Mesenchymal stem cell (in vitro differentiated cells and primary cell): ENCODE measurements around the gene PTCH1.

Experiments used
- DNase-seq: peaks from one replicate; pipeline ENCODE4 v3.0.0-alpha.2; 2013
- H2AFZ ChIP-seq: one replicate; pipeline ENCODE4 v1.6.1; 2013; ENCODE audit warnings: low read depth, mild to moderate bottlenecking, control low read depth, inconsistent platforms, low read length, moderate library complexity
- H2AK5ac ChIP-seq: 2 replicates; pipeline ENCODE4 v1.6.1; 2013; ENCODE audit warnings: low read length, moderate library complexity, mild to moderate bottlenecking, inconsistent platforms; ENCODE audit not compliant: severe bottlenecking
- H2BK120ac ChIP-seq: one replicate; pipeline ENCODE4 v1.6.1; 2013; ENCODE audit warnings: low read depth, mild to moderate bottlenecking, inconsistent platforms, low read length, moderate library complexity
- H2BK12ac ChIP-seq, 2 experiments: one replicate each; pipeline ENCODE4 v1.6.1; 2013; ENCODE audit warnings: inconsistent platforms in 2 of 2, low read length in 2 of 2, mild to moderate bottlenecking in 2 of 2, moderate library complexity in 2 of 2, control low read depth in 1 of 2
- H2BK15ac ChIP-seq: one replicate; pipeline ENCODE4 v1.6.1; 2013; ENCODE audit warnings: mild to moderate bottlenecking, low read depth, inconsistent platforms; ENCODE audit not compliant: poor library complexity, severe bottlenecking
- H2BK5ac ChIP-seq: 2 replicates; pipeline ENCODE4 v1.6.1; 2013; ENCODE audit warnings: low read depth, mild to moderate bottlenecking, low read length, control low read depth, inconsistent platforms; ENCODE audit not compliant: poor library complexity, severe bottlenecking
- H3K14ac ChIP-seq, 2 experiments: one replicate each; pipeline ENCODE4 v1.6.1; 2013; ENCODE audit warnings: inconsistent platforms in 2 of 2, low read length in 2 of 2, control low read depth in 1 of 2, mild to moderate bottlenecking in 1 of 2, moderate library complexity in 1 of 2
- H3K18ac ChIP-seq, 2 experiments: one replicate each; pipeline ENCODE4 v1.6.1; 2013; ENCODE audit warnings: inconsistent platforms in 2 of 2, low read length in 2 of 2, control low read depth in 1 of 2, low read depth in 1 of 2, mild to moderate bottlenecking in 1 of 2
- H3K23ac ChIP-seq, 2 experiments: one replicate each; pipeline ENCODE4 v1.6.1; 2013; ENCODE audit warnings: inconsistent platforms in 2 of 2, low read length in 2 of 2, mild to moderate bottlenecking in 2 of 2, moderate library complexity in 2 of 2, control low read depth in 1 of 2
- H3K27ac ChIP-seq: 2 replicates; pipeline ENCODE4 v1.5.1; 2013; ENCODE audit warnings: mild to moderate bottlenecking, moderate library complexity, low read length, control low read depth, inconsistent platforms; ENCODE audit not compliant: poor library complexity, severe bottlenecking
- H3K27me3 ChIP-seq, 2 experiments: 2 replicates each; pipeline versions ENCODE4 v1.6.1 to v1.7.0; 2013; ENCODE audit warnings: low read length in 2 of 2, mild to moderate bottlenecking in 2 of 2, moderate library complexity in 2 of 2, control low read depth in 1 of 2, inconsistent platforms in 1 of 2; ENCODE audit not compliant: control insufficient read depth in 1 of 2, insufficient read depth in 1 of 2
- H3K36me3 ChIP-seq, 2 experiments: 2 replicates each; pipeline versions ENCODE4 v1.6.1 to v1.7.0; 2013; ENCODE audit warnings: low read length in 2 of 2, control low read depth in 1 of 2, inconsistent platforms in 1 of 2, low read depth in 1 of 2, mild to moderate bottlenecking in 1 of 2; ENCODE audit not compliant: insufficient read depth in 2 of 2, control insufficient read depth in 1 of 2
- H3K4ac ChIP-seq, 2 experiments: one replicate each; pipeline ENCODE4 v1.6.1; 2013; ENCODE audit warnings: inconsistent platforms in 2 of 2, low read length in 2 of 2, mild to moderate bottlenecking in 2 of 2, moderate library complexity in 2 of 2, control low read depth in 1 of 2, low read depth in 1 of 2
- H3K4me1 ChIP-seq: 2 replicates; pipeline ENCODE4 v1.6.1; 2013; ENCODE audit warnings: low read depth, low read length, control low read depth; ENCODE audit not compliant: control insufficient read depth, insufficient read depth
- H3K4me2 ChIP-seq: 2 replicates; pipeline ENCODE4 v1.6.1; 2013; ENCODE audit warnings: low read length, mild to moderate bottlenecking, inconsistent platforms; ENCODE audit not compliant: poor library complexity, severe bottlenecking
- H3K4me3 ChIP-seq, 2 experiments: 2 replicates each; pipeline versions ENCODE4 v1.5.1 to v1.7.0; 2013; ENCODE audit warnings: low read length in 2 of 2, mild to moderate bottlenecking in 2 of 2, control low read depth in 1 of 2, low read depth in 1 of 2; ENCODE audit not compliant: insufficient read depth in 1 of 2
- H3K79me1 ChIP-seq: replicated peaks from 2 replicates; pipeline ENCODE4 v1.6.1; 2013; ENCODE audit warnings: mild to moderate bottlenecking, control low read depth, low read length, inconsistent platforms; ENCODE audit not compliant: poor library complexity, severe bottlenecking
- H3K9ac ChIP-seq: 2 replicates; pipeline ENCODE4 v1.7.0; 2013; ENCODE audit warnings: mild to moderate bottlenecking, low read length, moderate library complexity
- H3K9me3 ChIP-seq: 2 replicates; pipeline ENCODE4 v1.7.0; 2013; ENCODE audit warnings: mild to moderate bottlenecking, low read length; ENCODE audit not compliant: control insufficient read depth
- H4K8ac ChIP-seq: one replicate; pipeline ENCODE4 v1.6.1; 2013; ENCODE audit warnings: inconsistent platforms, mild to moderate bottlenecking, low read length, moderate library complexity
- H4K91ac ChIP-seq: one replicate; pipeline ENCODE4 v1.6.1; 2013; ENCODE audit warnings: mild to moderate bottlenecking, low read length, inconsistent platforms
- WGBS: methylation state at CpG from one replicate; pipeline ENCODE4 v1.1.7; 2013; ENCODE audit warnings: mixed read lengths; 5-methylcytosine and 5-hydroxymethylcytosine counted together

The PTCH1 gene

DNA sequence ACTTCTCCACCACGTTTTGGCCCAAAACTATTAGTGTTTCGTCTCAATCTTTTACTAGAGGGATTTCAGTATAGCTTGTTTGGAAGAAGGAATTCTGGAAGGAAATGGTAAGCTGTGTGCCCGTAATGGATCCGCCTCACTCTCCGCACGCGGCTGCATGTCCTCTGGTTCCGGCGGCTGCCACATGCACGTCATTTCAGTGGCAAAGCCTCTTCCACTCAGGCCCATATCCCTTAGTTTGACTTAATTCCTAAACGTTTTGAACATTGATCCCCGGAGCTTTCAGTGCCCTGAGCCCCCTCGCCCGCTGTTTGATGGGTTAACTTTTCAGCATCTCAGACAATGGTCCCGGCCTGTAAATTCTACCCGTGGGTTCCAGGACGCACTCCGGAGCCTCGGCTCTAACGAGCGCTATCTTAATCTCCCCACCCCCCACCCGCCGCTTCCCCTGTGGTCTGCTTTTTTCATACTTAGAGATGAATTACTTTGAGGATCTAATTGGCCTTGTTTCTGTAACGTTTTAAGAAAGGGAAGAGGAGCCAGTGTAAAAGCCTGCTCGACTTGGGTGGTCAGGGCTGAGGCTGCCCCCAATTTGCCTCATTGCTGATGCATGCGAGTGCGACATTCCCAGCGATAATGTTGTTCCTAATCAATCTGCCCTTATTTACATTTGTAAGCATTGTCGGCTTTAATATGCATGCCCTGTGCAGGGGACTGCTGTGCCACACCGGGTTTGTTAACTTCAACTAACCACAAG is 4.6 kb downstream of the PTCH1 start:
- H3K9ac ChIP-seq: peak overlapping the region; percentile 95
- peak overlapping the region; percentile 93 for H3K4me2 ChIP-seq
- peaks cover 8% of the 10 kb centered on the region for H3K79me1 ChIP-seq
- H2BK15ac ChIP-seq: no peak overlapping the region
- peak overlapping the region; percentile 89 for H3K27ac ChIP-seq
- 4% methylated on average over 22 of the region's 30 CpGs for WGBS
- H3K23ac ChIP-seq: no peak overlapping the region
- H2AK5ac ChIP-seq: no peak overlapping the region
- no peaks in the 10 kb centered on the region for H3K36me3 ChIP-seq
- no peak overlapping the region for H2BK120ac ChIP-seq
- no peak overlapping the region for H2BK5ac ChIP-seq
- H4K8ac ChIP-seq: peak overlapping the region; percentile 62
- H3K9me3 ChIP-seq: no peaks in the 10 kb centered on the region
- peaks cover 18% of the 10 kb centered on the region for H3K4me1 ChIP-seq
- H4K91ac ChIP-seq: no peak overlapping the region
- H3K27me3 ChIP-seq: peaks cover 0 to 9% of the 10 kb centered on the region in 2 experiments
- H3K4ac ChIP-seq: no peak overlapping the region
- H3K18ac ChIP-seq: peak overlapping the region; percentile 28 to 76
- peak overlapping the region; percentile 54 to 95 for H3K4me3 ChIP-seq
- no peak overlapping the region for H3K14ac ChIP-seq
- H2AFZ ChIP-seq: no peak overlapping the region
- peak; percentile 58 for DNase-seq
- H2BK12ac ChIP-seq: no peak overlapping the region

DNA sequence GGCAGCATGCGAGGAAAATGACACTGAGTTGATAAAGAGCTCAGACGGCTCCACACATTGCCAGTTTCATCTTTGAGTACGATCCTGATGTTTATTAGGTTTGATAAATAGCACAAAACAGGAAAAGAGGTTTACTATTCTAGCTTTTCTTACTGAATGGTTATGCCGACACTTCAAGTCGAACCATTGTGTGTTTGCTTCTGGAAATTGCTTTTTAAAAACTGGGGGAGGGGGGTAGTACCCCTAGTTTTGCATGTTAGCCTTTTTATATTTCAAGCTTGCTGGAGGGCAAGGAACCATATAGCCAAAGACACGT is 5.2 kb downstream of the PTCH1 start:
- Histone ChIP-seq H2BK15ac (no peak overlapping the region), H2BK120ac (no peak overlapping the region), H3K36me3 (no peaks in the 10 kb centered on the region), H3K4me2 (peak overlapping the region; percentile 93), H2AFZ (peak overlapping the region; percentile 20), H3K9me3 (no peaks in the 10 kb centered on the region), H2BK5ac (no peak overlapping the region), H4K8ac (no peak overlapping the region), H3K4me3 (peak overlapping the region; percentile 89 to 95), H3K14ac (no peak overlapping the region), H3K27ac (peak overlapping the region; percentile 89), H3K4ac (peak overlapping the region in 1 of 2 experiments; percentile 75), H4K91ac (no peak overlapping the region), H3K4me1 (peaks cover 16% of the 10 kb centered on the region), H3K79me1 (peaks cover 10% of the 10 kb centered on the region), H3K9ac (peak overlapping the region; percentile 95), H3K27me3 (peaks cover 0 to 7% of the 10 kb centered on the region in 2 experiments), H2AK5ac (no peak overlapping the region), H3K18ac (peak overlapping the region; percentile 4 to 92), H3K23ac (no peak overlapping the region), H2BK12ac (no peak overlapping the region)
- 0% methylated on average over 5 of the region's 6 CpGs for WGBS
- no peak for DNase-seq

DNA sequence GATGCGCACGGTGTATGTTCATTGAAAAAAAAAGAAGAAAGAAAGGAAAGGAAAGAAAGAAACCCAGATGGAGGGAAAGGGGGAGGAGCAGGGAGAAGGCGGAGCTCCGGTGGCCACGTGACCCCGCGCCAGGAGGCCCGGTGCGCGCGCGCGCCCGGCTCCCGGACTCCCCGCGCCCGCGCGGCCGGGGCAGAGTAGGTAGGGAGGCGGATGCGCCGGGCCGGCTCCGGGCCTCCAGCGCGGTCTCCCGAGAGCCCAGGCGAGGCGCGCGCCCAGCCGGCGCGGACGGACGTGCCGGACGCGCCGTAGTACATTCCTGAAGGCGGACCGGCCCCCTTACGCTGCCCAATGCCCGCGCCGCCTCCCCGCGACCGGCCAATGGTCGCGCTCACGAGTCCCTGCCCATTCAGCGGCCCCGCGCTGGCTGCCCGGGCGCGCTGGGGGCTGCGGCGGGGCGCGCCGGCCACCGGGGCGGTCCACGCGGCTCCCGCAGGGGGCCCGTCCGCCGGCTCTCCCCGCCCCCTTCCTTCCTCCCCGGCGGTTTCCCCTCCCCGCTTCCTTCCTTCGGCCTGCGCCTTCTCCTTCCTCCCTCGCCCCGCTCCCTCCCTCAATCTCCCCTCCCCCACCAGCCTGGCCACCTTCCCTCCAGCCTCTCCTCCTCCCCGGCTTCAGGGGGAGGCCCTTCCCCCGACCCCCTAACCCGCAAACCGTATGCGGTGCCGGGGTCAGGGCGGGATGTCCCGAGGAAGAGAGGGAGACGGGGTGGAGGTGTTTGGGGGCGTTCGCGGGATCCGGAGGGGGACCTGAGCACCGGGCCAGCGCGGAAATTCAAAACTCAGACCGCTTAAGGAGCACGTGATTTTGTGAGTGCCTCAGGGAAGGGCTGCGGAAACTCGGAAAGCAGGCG is 5.8 kb downstream of the PTCH1 start:
- Histone ChIP-seq H3K9me3 (no peaks in the 10 kb centered on the region), H3K79me1 (peaks cover 10% of the 10 kb centered on the region), H3K36me3 (no peaks in the 10 kb centered on the region), H3K4ac (peak overlapping the region; percentile 75 to 97), H3K4me1 (peaks cover 16% of the 10 kb centered on the region), H3K4me3 (peak overlapping the region; percentile 89 to 95), H4K91ac (peak overlapping the region; percentile 91), H3K4me2 (peak overlapping the region; percentile 100), H2BK12ac (peak overlapping the region; percentile 7 to 75), H3K23ac (peak overlapping the region in 1 of 2 experiments; percentile 2), H2BK5ac (peak overlapping the region; percentile 89), H3K27me3 (peaks cover 0 to 7% of the 10 kb centered on the region in 2 experiments), H4K8ac (peak overlapping the region; percentile 92), H3K18ac (peak overlapping the region; percentile 92 to 95), H2AK5ac (no peak overlapping the region), H2BK120ac (peak overlapping the region; percentile 97), H3K14ac (no peak overlapping the region), H3K27ac (peak overlapping the region; percentile 89), H2AFZ (peak overlapping the region; percentile 20), H3K9ac (peak overlapping the region; percentile 95), H2BK15ac (peak overlapping the region; percentile 96)
- peak; percentile 97 for DNase-seq
- under 1% methylated on average over 44 of the region's 102 CpGs for WGBS
